ENCODE data around the gene PPT1. TPM values are rescaled to one million over a fixed set of nuclear protein-coding genes. Genes with fewer than 3 reads are reported as not detected.

Gene PPT1
- total RNA-seq, result 10 to 100 TPM; 16.7 to 63.1 (median 39.1) TPM
- long read RNA-seq, donor 1, full-length matches to known transcripts, result 104 of 109 reads
- long read RNA-seq, donor 1, partial matches to known transcripts, result 3 of 109 reads
- long read RNA-seq, donor 1, other reads (novel, unspliced or antisense), result 2 of 109 reads
- long read RNA-seq, donor 2, full-length matches to known transcripts, result 38 of 61 reads
- long read RNA-seq, donor 2, partial matches to known transcripts, result 2 of 61 reads
- long read RNA-seq, donor 2, other reads (novel, unspliced or antisense), result 21 of 61 reads

- Histone ChIP-seq H3K36me3 (ENCODE audit: low read depth) (no peaks in the 10 kb centered on the region), H3K9me3 (no peaks in the 10 kb centered on the region), H3K4me3 (peak within 1 kb of the TSS; percentile 17), H3K4me1 (ENCODE audit: low read depth) (peaks cover 3% of the 10 kb centered on the region)
- DNase-seq, result peak; percentile 86 to 88 (median 86)
- no peak for TF ChIP-seq CTCF (IDR thresholded peaks at IDR 0.05)
- ATAC-seq, result peak; percentile 99
- intact Hi-C loops (cut with DNase I, micrococcal nuclease), result no loop called here
Observed at GRCh38 chr1:40096977-40097782, at the start of gene PPT1. PPT1 (minus strand) TSS chr1:40097252; CDS start chr1:40097238, 14 bp downstream.

- intact Hi-C loops (cut with DNase I, micrococcal nuclease), result loop anchor here (10.0 kb wide), 2 partner anchors 191 to 261 kb away; no protein-coding TSS in a partner anchor
- peak; percentile 78 for ATAC-seq
- Histone ChIP-seq H3K4me3 (no peak overlapping the region), H3K9me3 (no peaks in the 10 kb centered on the region), H3K4me1 (ENCODE audit: low read depth) (no peaks in the 10 kb centered on the region), H3K36me3 (ENCODE audit: low read depth) (no peaks in the 10 kb centered on the region)
- TF ChIP-seq CTCF (IDR thresholded peaks at IDR 0.05), result no peak
- peak in 2 of 3 donors; percentile 31 to 86 for DNase-seq
Observed at GRCh38 chr1:40143891-40144575, 47.0 kb upstream of the PPT1 start.

DNA sequence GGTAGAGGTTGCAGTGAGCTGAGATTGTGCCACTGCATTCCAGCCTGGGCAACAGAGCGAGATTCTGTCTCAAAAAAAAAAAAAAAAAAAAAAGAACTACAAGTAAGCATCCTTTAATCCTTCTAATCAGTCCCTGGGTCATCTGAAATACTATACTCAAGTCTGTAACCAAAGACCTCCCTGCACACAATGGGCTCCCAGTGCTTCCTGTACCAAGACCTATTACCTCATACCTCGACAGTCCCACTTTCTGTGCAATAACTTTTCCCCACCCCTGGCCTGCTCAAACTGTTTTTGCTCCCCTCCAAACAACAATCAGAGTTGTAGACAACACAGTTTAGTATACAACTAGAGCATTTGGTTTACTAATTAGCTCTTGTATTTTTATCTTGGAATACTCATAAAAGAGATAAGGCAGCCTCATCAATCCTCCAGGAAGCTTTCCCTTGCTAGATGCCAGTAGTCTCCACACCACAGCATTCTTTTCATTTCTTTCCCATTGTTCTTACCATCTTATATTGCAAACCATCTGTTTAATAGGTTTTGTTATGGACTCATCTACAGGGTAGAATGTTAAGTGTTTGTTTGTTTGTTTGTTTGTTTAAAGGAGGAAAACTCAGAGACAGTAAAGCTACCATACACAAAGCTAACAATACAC lies 45.0 kb upstream of the PPT1 start:
- intact Hi-C loops (cut with DNase I, micrococcal nuclease), result loop anchor here (10.0 kb wide), 2 partner anchors 193 to 263 kb away; no protein-coding TSS in a partner anchor

GRCh38 chr1:40140211-40140973 lies 43.3 kb upstream of the PPT1 start:
- Histone ChIP-seq H3K4me3 (no peak overlapping the region), H3K9me3 (no peaks in the 10 kb centered on the region), H3K36me3 (ENCODE audit: low read depth) (no peaks in the 10 kb centered on the region), H3K4me1 (ENCODE audit: low read depth) (no peaks in the 10 kb centered on the region)
- TF ChIP-seq CTCF (IDR thresholded peaks at IDR 0.05), result no peak
- DNase-seq (no peak), ATAC-seq (no peak)
- intact Hi-C loops (cut with DNase I, micrococcal nuclease), result loop anchor here (10.0 kb wide), 2 partner anchors 194 to 264 kb away; no protein-coding TSS in a partner anchor

More for the DNA sequence above, 45.0 kb upstream of the PPT1 start:
- H3K4me3 ChIP-seq, result no peak overlapping the region
- DNase-seq (no peak), ATAC-seq (no peak)
- H3K36me3 ChIP-seq (ENCODE audit: low read depth), result no peaks in the 10 kb centered on the region
- TF ChIP-seq CTCF (IDR thresholded peaks at IDR 0.05), result no peak
- no peaks in the 10 kb centered on the region for H3K9me3 ChIP-seq
- H3K4me1 ChIP-seq (ENCODE audit: low read depth), result no peaks in the 10 kb centered on the region

Data from mucosa of descending colon (tissue), 3 donors.